OCI-LY1 (cell line): ENCODE data around the gene MRPL45.

Source experiments
- H2AFZ ChIP-seq: fragments of 200-600 bp; sonication (generic), shearing (Covaris generic); 2 replicates; pipeline ENCODE4 v1.6.0; 2014; ENCODE audit warnings: antibody characterized with exemption, mild to moderate bottlenecking, low read length
- H3F3A ChIP-seq: fragments of 200-600 bp; sonication (generic), shearing (Covaris generic); 2 replicates; pipeline ENCODE4 v1.6.0; 2014; ENCODE audit warnings: mild to moderate bottlenecking, antibody characterized with exemption, low read length, moderate library complexity; ENCODE audit not compliant: insufficient read depth
- H3K27ac ChIP-seq: fragments of 200-600 bp; sonication (generic); 2 replicates; pipeline ENCODE4 v1.5.1; 2014; ENCODE audit warnings: low read length, mixed run types, mild to moderate bottlenecking, low read depth; ENCODE audit not compliant: poor library complexity, severe bottlenecking
- H3K27me3 ChIP-seq: fragments of 200-600 bp; sonication (generic); 2 replicates; pipeline ENCODE4 v1.6.0; 2014; ENCODE audit warnings: antibody characterized with exemption, mild to moderate bottlenecking, low read length, moderate library complexity; ENCODE audit not compliant: insufficient read depth
- H3K36me3 ChIP-seq: fragments of 200-600 bp; sonication (generic); 2 replicates; pipeline ENCODE4 v1.6.1; 2014; ENCODE audit warnings: mild to moderate bottlenecking, antibody characterized with exemption, low read length, moderate library complexity, mixed read lengths; ENCODE audit not compliant: insufficient read depth
- H3K4me1 ChIP-seq: fragments of 200-600 bp; sonication (generic); 2 replicates; pipeline ENCODE4 v1.5.1; 2014; ENCODE audit warnings: mild to moderate bottlenecking, low read length, moderate library complexity; ENCODE audit not compliant: insufficient read depth, severe bottlenecking
- H3K4me2 ChIP-seq: fragments of 200-600 bp; sonication (generic), shearing (Covaris generic); 2 replicates; pipeline ENCODE4 v1.6.1; 2014; ENCODE audit warnings: low read length
- H3K4me3 ChIP-seq: fragments of 200-600 bp; sonication (generic); 2 replicates; pipeline ENCODE4 v1.5.1; 2014; ENCODE audit warnings: low read length, low read depth, mild to moderate bottlenecking, mixed read lengths; ENCODE audit not compliant: poor library complexity, severe bottlenecking
- H3K79me2 ChIP-seq: fragments of 200-600 bp; shearing (Covaris generic); 2 replicates; pipeline ENCODE4 v1.6.1; 2016; ENCODE audit warnings: mixed run types, low read length, mixed read lengths; ENCODE audit not compliant: insufficient read depth
- H3K9ac ChIP-seq: fragments of 200-600 bp; sonication (generic), shearing (Covaris generic); 2 replicates; pipeline ENCODE4 v1.6.1; 2014; ENCODE audit warnings: mild to moderate bottlenecking, low read length, mixed read lengths
- H3K9me2 ChIP-seq: fragments of 200-600 bp; sonication (generic), shearing (Covaris generic); 2 replicates; pipeline ENCODE4 v1.6.1; 2014; ENCODE audit warnings: low read depth, mild to moderate bottlenecking, low read length, mixed read lengths
- H3K9me3 ChIP-seq: fragments of 200-600 bp; shearing (Covaris generic); 2 replicates; pipeline ENCODE4 v1.6.1; 2014; ENCODE audit warnings: low read length, mixed read lengths
- H4K20me1 ChIP-seq: fragments of 200-600 bp; sonication (generic), shearing (Covaris generic); 2 replicates; pipeline ENCODE4 v1.6.0; 2016; ENCODE audit warnings: mild to moderate bottlenecking, low read length; ENCODE audit not compliant: insufficient read depth
- EZH2 ChIP-seq: fragments of 200-600 bp; sonication (generic), shearing (Covaris generic); IDR thresholded peaks from 2 replicates; pipeline ENCODE4 v1.8.0; 2017; ENCODE audit warnings: borderline replicate concordance, mixed run types, mild to moderate bottlenecking, antibody characterized with exemption, low read length, moderate library complexity, mixed read lengths
- TF ChIP-seq, protein P1 (sequence below): fragments of 200-600 bp; sonication (generic), shearing (Covaris generic); IDR thresholded peaks from 2 replicates; pipeline ENCODE4 v1.5.1; 2017; ENCODE audit warnings: mild to moderate bottlenecking, antibody characterized with exemption, low read length, moderate library complexity, mixed read lengths

MRPL45 gene

DNA sequence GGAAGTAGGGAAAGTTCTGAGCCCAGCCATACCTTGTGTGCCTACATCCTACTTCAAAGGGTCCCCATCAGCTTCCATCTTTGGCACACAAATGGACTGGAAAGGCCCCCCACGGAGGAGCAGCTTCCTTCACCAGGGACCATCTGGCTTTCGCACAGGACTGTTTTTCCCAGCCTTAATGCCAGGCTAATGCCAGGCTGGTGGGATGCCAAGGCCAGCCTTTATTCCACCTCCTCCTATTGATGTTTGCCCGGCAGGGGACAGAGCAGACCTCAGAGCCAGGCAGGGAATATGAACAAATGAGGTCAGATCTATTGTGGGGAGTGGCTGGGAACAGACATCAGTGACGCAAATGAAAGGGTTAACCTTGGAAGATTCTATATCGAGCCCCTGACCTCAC lies 41.1 kb downstream of the MRPL45 start:
- Histone ChIP-seq H2AFZ (no peak overlapping the region), H3K4me2 (no peak overlapping the region), H3K36me3 (no peaks in the 10 kb centered on the region), H3K4me1 (no peaks in the 10 kb centered on the region), H4K20me1 (no peaks in the 10 kb centered on the region), H3K27ac (no peak overlapping the region), H3K4me3 (no peak overlapping the region), H3F3A (no peaks in the 10 kb centered on the region), H3K79me2 (no peaks in the 10 kb centered on the region), H3K9me3 (no peaks in the 10 kb centered on the region), H3K9ac (no peak overlapping the region), H3K27me3 (no peaks in the 10 kb centered on the region), H3K9me2 (no peaks in the 10 kb centered on the region)
- no peak for TF ChIP-seq EZH2
- TF ChIP-seq, protein P1, sequence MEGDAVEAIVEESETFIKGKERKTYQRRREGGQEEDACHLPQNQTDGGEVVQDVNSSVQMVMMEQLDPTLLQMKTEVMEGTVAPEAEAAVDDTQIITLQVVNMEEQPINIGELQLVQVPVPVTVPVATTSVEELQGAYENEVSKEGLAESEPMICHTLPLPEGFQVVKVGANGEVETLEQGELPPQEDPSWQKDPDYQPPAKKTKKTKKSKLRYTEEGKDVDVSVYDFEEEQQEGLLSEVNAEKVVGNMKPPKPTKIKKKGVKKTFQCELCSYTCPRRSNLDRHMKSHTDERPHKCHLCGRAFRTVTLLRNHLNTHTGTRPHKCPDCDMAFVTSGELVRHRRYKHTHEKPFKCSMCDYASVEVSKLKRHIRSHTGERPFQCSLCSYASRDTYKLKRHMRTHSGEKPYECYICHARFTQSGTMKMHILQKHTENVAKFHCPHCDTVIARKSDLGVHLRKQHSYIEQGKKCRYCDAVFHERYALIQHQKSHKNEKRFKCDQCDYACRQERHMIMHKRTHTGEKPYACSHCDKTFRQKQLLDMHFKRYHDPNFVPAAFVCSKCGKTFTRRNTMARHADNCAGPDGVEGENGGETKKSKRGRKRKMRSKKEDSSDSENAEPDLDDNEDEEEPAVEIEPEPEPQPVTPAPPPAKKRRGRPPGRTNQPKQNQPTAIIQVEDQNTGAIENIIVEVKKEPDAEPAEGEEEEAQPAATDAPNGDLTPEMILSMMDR = no peak

DNA sequence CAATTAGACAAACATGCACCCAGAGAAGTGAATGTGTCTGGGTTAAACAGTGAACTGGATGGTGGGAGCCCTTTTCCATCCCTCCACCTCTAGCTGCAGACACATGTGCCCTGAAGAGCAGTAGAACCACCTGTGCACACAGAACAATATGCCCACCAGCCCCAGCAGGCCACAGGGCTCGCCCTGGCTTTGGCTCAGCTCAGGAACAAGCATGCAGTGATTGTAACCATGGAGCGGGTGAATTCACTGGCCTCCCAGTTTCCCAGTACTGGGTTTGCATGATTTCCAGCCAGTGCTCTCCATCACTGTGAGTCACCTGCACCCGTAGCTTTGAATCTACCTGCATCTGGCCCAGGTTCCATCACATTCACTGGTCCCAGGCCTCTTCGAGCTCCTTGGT lies 41.6 kb downstream of the MRPL45 start:
- Histone ChIP-seq H3K4me3 (no peak overlapping the region), H3K79me2 (no peaks in the 10 kb centered on the region), H3K27ac (no peak overlapping the region), H3K27me3 (no peaks in the 10 kb centered on the region), H3K9me3 (no peaks in the 10 kb centered on the region), H2AFZ (no peak overlapping the region), H3K9me2 (no peaks in the 10 kb centered on the region), H3K36me3 (no peaks in the 10 kb centered on the region), H3K9ac (no peak overlapping the region), H3K4me2 (no peak overlapping the region), H4K20me1 (no peaks in the 10 kb centered on the region), H3K4me1 (no peaks in the 10 kb centered on the region), H3F3A (no peaks in the 10 kb centered on the region)
- TF ChIP-seq, protein P1 = no peak
- no peak for TF ChIP-seq EZH2

DNA sequence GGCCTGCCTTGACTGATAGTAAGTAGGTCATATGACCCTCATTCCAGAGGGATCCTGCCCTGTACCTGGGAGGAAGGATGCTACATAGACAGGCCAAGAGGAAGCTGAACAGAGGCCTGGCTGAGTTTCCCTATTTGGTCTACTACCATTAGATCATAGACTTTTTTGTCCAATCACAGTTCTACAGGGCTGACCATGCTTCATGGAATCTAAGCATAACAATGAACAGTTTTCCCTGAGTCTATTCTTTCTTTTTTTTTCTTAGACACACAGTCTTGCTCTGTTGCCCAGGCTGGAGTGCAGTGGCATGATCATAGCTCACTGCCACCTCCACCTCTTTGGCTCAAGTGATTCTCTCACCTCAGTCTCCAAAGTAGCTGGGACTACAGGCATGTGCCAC lies 42.9 kb downstream of the MRPL45 start:
- Histone ChIP-seq H3K4me3 (no peak overlapping the region), H2AFZ (no peak overlapping the region), H4K20me1 (no peaks in the 10 kb centered on the region), H3K27me3 (no peaks in the 10 kb centered on the region; the same call in 1 of the 2 replicates), H3K9me3 (no peaks in the 10 kb centered on the region), H3K4me1 (peaks cover 9% of the 10 kb centered on the region), H3K79me2 (no peaks in the 10 kb centered on the region), H3K27ac (no peak overlapping the region), H3K9me2 (no peaks in the 10 kb centered on the region), H3K4me2 (no peak overlapping the region), H3K9ac (no peak overlapping the region), H3F3A (no peaks in the 10 kb centered on the region), H3K36me3 (no peaks in the 10 kb centered on the region)
- TF ChIP-seq EZH2 = no peak
- TF ChIP-seq, protein P1 = no peak
